Measurements from ENCODE around the gene OSBPL1A.

OSBPL1A gene

GRCh38 chr18:24436939-24437338 is 39.3 kb upstream of the OSBPL1A start:
- TF ChIP-seq FOXP2 (optimal IDR thresholded peaks at IDR 0.05; ENCODE audit: borderline replicate concordance, extremely low read depth, extremely low read length, insufficient read depth): no peak
- TF ChIP-seq REST (IDR thresholded peaks at IDR 0.05; ENCODE audit: insufficient read depth in 1 of 2, low read depth in 2 of 2, low read length in 2 of 2): no peak
- TF ChIP-seq TAF1 (IDR thresholded peaks at IDR 0.05; ENCODE audit: borderline replicate concordance, insufficient read depth, low read length): no peak
- no peak for TF ChIP-seq POLR2AphosphoS5 (IDR thresholded peaks at IDR 0.05; ENCODE audit: low read depth, low read length)
- TF ChIP-seq SIN3A (IDR thresholded peaks at IDR 0.05; ENCODE audit: borderline replicate concordance, insufficient read depth, low read length): no peak

- TF ChIP-seq POLR2AphosphoS5 (IDR thresholded peaks at IDR 0.05; ENCODE audit: low read depth, low read length): no peak
- no peak for TF ChIP-seq TAF1 (IDR thresholded peaks at IDR 0.05; ENCODE audit: borderline replicate concordance, insufficient read depth, low read length)
- TF ChIP-seq SIN3A (IDR thresholded peaks at IDR 0.05; ENCODE audit: borderline replicate concordance, insufficient read depth, low read length): no peak
- no peak for TF ChIP-seq FOXP2 (optimal IDR thresholded peaks at IDR 0.05; ENCODE audit: borderline replicate concordance, extremely low read depth, extremely low read length, insufficient read depth)
- no peak for TF ChIP-seq REST (IDR thresholded peaks at IDR 0.05; ENCODE audit: insufficient read depth in 1 of 2, low read depth in 2 of 2, low read length in 2 of 2)
Observed at GRCh38 chr18:24432618-24433017, 35.0 kb upstream of the OSBPL1A start.

DNA sequence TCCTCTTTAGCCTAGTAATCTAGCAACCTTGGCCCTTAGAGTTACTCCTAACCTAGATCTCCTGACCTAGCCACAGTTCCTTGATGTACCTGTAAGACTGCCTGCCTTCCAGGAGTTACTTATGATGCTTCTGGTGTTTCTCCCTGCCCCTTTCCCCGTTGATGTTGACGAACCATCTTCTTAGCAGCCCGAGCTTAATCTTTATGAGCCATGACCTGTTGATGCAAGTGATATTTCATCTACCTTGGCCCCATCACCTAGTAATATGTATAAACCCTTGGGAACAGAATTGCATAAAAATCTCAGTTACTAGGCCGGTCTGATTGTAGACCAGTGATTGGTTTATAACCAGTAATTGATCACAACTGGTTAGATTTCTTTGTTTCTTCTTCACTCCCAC is 31.6 kb upstream of the OSBPL1A start:
- TF ChIP-seq FOXP2 (optimal IDR thresholded peaks at IDR 0.05; ENCODE audit: borderline replicate concordance, extremely low read depth, extremely low read length, insufficient read depth) (no peak), TAF1 (IDR thresholded peaks at IDR 0.05; ENCODE audit: borderline replicate concordance, insufficient read depth, low read length) (no peak), POLR2AphosphoS5 (IDR thresholded peaks at IDR 0.05; ENCODE audit: low read depth, low read length) (no peak), SIN3A (IDR thresholded peaks at IDR 0.05; ENCODE audit: borderline replicate concordance, insufficient read depth, low read length) (no peak), REST (IDR thresholded peaks at IDR 0.05; ENCODE audit: insufficient read depth in 1 of 2, low read depth in 2 of 2, low read length in 2 of 2) (no peak)

DNA sequence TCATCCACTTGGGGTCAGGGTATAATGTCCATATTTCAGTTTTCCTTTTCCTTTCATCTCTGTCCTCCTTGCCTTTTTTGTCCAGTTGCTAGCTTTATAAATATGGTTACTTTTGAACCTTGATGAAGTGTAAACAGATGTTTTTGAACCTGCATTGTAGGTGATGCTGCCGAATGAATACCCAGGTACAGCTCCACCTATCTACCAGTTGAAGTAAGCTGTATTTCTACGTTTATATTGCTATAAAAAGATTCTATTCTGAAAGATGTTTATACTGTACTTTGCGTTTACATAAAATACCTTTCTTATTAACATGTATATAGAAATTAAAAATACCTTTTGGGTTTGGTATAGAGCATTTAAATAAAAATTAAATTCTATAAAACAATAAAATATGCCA is 31.1 kb upstream of the OSBPL1A start:
- TF ChIP-seq TAF1 (IDR thresholded peaks at IDR 0.05; ENCODE audit: borderline replicate concordance, insufficient read depth, low read length): no peak
- no peak for TF ChIP-seq POLR2AphosphoS5 (IDR thresholded peaks at IDR 0.05; ENCODE audit: low read depth, low read length)
- no peak for TF ChIP-seq SIN3A (IDR thresholded peaks at IDR 0.05; ENCODE audit: borderline replicate concordance, insufficient read depth, low read length)
- TF ChIP-seq REST (IDR thresholded peaks at IDR 0.05; ENCODE audit: insufficient read depth in 1 of 2, low read depth in 2 of 2, low read length in 2 of 2): no peak
- no peak for TF ChIP-seq FOXP2 (optimal IDR thresholded peaks at IDR 0.05; ENCODE audit: borderline replicate concordance, extremely low read depth, extremely low read length, insufficient read depth)

DNA sequence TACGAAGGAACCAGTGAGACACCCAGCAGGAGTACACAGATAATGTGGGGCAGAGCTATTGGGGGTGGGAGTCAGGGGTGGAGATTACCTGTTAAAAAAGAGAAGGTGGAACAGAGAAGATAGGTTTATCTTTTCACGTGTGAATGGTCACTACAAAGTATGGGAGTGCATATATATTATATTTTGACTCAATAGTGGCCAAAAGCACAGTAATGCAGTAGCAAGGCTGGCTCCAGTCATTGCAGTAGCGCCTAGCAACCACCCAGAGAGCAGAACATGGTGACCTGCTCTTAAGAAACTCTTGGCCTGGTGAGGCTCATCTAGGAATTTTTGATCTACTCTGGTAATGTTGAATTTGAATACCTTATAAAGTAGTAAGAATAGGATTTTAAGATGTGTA is 29.9 kb upstream of the OSBPL1A start:
- TF ChIP-seq TAF1 (IDR thresholded peaks at IDR 0.05; ENCODE audit: borderline replicate concordance, insufficient read depth, low read length) (no peak), POLR2AphosphoS5 (IDR thresholded peaks at IDR 0.05; ENCODE audit: low read depth, low read length) (no peak), SIN3A (IDR thresholded peaks at IDR 0.05; ENCODE audit: borderline replicate concordance, insufficient read depth, low read length) (no peak), REST (IDR thresholded peaks at IDR 0.05; ENCODE audit: insufficient read depth in 1 of 2, low read depth in 2 of 2, low read length in 2 of 2) (no peak), FOXP2 (optimal IDR thresholded peaks at IDR 0.05; ENCODE audit: borderline replicate concordance, extremely low read depth, extremely low read length, insufficient read depth) (no peak)

Measured in PFSK-1 (cell line).